IPS-18c (cell line): ENCODE measurements around the gene SLC6A6.

Experiments used
- H3K4me3 ChIP-seq: 2 replicates; pipeline ENCODE4 v1.7.0; 2013; ENCODE audit warnings: low read depth, mild to moderate bottlenecking, low read length, moderate library complexity; ENCODE audit not compliant: insufficient read depth
- H3K9me3 ChIP-seq: one replicate; pipeline ENCODE4 v1.6.1; 2013; ENCODE audit warnings: mild to moderate bottlenecking, low read length, moderate library complexity; ENCODE audit not compliant: control insufficient read depth, insufficient read depth

Gene SLC6A6

DNA sequence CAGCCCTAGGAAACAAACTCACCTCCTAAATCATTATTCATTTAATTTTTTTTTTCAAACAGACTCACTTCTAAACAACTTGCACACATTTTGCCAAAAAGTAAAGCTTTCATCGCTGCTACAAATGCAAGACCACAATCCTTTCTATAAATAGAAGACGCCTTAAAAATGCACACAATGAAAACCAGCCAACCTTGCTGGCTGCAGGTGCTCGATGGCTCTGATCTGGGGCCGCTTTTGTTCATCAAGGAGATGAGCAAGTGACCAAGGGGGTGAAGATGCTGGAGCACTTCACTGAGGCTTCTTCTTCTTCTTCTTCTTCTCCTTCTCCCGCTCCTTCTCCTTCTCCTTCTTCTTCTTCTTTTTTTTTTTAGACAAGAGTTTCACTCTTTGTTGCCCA, 12.7 kb upstream of the SLC6A6 start:
- Histone ChIP-seq H3K9me3 (no peaks in the 10 kb centered on the region), H3K4me3 (no peak overlapping the region)

DNA sequence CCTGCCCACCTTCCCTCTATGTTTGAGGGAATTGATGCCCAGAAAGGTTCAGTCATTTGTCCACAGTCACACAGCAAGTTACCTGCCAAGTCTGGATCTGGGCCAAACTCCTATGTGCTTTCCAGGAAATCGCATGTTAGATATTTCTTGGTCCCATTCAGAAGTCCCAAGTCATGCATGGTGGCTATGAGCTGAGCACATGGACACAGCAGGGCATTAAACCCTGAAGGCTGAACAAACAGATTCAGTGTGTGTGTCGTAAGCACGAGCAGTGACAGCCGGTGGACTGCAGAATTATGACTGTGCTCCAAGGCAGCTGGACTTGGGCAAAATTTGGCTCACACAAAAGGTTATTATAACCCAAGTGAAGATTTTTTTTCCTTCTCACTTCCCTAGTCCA, 11.4 kb upstream of the SLC6A6 start:
- Histone ChIP-seq H3K9me3 (no peaks in the 10 kb centered on the region), H3K4me3 (no peak overlapping the region)

DNA sequence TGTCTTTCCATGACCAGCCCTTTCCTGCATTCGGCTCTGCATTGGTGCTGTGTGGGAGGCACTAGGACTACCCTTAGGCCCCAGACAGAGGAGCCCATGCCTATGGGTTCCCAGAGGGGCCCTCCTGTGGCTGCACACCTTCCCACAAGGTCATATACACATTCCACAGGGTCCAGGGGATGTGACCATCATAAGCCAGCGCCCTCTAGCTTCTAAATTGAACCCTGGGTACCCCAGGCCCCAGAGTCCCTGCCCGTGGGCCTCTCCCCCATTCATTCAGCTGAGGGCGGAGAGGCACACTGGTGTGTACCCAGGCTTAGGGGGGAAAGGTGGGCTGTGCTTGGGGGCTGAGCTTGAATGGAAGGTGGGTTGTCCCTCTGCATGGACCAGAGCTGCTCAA, 10.2 kb upstream of the SLC6A6 start:
- Histone ChIP-seq H3K9me3 (no peaks in the 10 kb centered on the region), H3K4me3 (no peak overlapping the region)

DNA sequence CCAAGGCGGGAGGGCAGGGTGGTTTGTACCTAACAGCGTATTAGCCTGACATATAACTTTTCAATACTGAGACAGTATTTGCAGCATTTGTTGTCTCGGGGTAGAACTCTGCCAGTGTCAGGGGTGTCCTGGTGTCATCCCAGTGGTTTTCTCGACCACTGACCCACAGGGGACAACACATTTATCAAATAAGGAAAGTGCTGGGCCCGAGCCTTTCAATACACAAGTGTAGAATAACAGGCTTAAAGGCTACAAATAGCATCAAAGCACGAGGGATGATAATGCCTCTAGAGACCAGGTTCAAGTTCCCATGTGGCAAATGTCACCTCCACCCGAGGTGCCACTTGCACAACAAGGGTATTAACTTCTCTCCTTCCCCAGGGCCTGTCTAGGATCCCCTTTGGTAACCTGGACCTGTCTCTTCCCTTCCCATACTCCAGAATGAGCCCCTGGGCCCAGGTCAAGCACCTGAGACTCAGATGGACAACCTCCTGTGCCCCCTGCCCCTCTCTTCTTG, 9.5 kb upstream of the SLC6A6 start:
- H3K4me3 ChIP-seq = no peak overlapping the region
- no peaks in the 10 kb centered on the region for H3K9me3 ChIP-seq

DNA sequence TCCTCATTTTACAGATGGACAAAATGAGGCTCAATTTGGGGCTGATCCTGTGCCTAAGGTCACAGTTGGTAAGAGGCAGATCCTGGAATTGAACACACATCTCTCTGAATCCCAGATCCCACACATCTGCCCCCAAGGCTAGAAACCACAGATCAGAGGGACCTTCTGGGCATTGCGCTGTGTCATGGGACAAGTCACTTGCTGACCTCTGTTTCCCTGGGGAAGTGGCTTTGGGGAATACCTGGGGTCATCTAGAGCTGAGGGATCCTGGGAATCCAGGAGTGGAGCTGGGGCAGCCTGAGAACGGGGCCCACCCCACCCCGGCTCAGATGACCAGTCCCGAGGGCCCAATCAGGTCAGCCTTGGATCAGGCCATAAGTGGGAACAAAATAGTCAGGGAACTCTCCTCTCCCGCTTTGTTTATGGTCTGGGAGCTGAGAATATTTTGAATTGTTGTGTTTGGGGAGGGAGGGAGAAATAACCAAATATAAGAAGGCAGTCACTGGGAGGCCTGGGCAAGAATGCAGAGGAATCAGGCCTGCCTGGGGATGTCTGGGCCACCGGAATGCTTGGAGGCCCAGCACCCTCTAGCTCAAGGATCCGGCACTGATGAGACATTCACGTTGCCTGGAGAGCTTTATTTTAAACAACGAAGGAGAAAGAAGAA, 8.8 kb upstream of the SLC6A6 start:
- no peaks in the 10 kb centered on the region for H3K9me3 ChIP-seq
- no peak overlapping the region for H3K4me3 ChIP-seq

DNA sequence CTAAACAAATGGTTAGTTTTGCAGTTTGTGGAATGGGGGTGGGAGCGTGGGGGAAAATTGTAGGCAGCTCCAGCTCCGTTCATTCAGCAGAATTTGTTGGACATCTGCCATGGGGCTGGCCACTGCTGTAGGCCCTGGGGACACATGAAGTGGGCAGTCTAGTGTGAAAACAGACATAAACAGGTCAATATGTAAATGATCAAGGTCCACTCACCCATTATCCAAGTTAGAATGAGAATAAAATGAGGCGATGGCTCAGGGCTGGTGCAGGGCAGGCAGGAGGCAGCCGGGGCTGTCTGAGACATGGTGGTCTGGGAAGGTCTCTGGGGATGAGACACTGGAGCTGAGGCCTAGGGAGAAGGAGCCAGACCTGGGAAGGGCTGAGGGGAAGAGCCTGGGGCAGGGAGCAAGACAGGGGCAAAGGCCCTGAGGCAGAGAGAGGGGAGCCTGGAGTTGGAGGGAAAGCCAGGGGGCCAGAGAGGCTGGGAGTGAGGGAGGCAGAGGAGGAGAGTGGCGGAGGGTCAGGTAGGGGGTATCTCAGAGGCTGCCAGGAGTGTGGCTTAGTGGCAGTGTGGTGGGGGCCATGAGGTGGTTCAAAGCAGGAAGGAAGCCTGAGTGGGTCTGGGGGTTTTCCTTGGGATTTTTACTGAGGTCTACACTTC, 6.2 kb upstream of the SLC6A6 start:
- H3K4me3 ChIP-seq = no peak overlapping the region
- H3K9me3 ChIP-seq = no peaks in the 10 kb centered on the region

DNA sequence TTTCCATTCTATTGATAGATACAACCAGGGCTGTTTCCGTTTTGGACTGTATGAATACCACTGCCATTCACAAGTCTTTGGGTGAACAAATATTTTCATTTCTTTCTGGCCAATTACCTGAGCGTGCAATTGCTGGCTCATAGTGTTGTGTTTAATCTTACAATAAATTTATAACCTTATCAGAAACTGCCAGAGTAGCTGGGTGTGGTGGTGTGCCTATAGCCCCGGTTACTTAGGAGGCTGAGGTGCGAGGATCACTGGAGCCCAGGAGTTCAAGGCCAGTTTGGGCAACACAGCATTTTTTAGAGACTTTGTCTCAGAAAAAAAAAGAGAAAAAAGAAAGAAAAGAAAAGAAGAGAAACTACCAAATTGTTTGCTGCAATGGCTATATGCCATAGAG, 5.4 kb upstream of the SLC6A6 start:
- H3K9me3 ChIP-seq = no peaks in the 10 kb centered on the region
- H3K4me3 ChIP-seq = no peak overlapping the region

DNA sequence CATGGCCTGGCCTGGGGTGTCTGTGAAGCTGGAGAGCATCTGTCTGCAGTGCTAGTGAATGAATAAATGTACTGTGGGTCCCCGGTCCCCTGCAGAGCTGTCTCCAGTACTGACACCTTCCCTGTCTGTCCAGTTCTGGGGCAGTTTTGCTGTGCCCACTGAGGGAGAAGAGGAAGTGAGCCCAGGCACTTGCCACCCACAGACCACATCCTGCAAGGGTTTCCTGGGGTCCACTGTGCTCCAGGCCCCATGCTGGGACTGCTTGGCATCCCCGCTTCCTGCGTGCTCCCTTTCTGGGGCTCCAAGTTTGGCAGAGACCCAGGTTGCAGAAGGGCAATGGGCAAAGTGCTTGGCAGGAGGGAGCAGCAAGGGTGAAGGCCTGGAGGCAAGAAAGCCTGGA, 4.9 kb upstream of the SLC6A6 start:
- Histone ChIP-seq H3K9me3 (no peaks in the 10 kb centered on the region), H3K4me3 (no peak overlapping the region)

DNA sequence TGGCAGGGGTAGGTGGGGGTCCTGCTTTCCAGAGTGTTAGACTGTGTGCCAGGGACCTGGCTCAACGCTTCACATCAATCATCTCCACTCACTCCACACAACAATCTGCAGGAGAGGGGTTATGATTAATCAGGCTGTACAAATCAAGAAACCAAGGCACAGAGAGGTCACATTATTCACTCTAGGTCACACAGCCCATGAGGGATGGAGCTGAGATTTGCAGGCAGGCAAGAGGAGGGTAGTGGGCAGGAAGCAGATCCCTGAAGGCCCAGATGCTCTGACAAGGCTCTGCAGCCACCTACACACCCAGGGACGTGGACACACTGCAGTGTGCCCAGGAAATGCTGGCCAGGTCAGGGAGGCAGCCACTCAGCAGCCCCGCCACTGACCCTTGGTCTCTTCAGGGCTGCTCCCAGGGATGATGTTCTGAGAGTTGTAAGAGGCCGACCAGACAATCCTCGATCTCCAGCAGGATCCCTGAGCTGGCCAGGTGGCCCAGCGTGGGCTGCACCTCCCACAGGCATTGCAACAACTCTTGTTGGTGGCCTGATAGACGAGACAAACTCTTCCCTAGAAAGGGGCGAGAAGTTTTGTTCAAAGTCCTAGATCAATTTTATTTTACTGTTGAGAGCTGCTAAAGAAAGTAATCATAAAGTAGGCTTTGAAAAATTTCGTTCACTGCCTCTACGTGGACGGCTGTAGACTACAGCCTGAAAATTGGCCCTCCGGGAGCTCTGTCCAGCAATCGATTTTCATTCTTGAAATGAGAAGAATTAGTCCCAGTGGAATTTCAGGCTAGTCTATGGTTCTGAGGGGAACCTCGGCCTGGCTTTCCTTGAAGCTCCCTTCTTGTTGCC, 4.2 kb upstream of the SLC6A6 start:
- Histone ChIP-seq H3K4me3 (no peak overlapping the region), H3K9me3 (no peaks in the 10 kb centered on the region)

DNA sequence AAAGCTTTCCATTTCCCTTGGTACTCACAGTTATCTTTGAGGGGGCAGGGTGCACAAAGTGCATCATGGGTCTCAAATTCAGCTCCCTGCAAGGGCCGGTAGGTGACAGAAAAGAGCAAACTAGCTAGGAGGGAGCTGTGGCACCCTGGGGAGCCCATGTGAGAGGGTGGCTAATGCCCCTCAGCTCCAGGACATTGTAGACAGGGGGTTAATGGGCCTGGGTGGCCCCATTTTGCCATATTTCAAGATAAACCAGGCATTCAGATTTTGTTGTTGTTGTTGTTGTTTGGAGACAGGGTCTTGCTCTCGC, 3.7 kb upstream of the SLC6A6 start:
- H3K4me3 ChIP-seq = no peak overlapping the region
- no peaks in the 10 kb centered on the region for H3K9me3 ChIP-seq

DNA sequence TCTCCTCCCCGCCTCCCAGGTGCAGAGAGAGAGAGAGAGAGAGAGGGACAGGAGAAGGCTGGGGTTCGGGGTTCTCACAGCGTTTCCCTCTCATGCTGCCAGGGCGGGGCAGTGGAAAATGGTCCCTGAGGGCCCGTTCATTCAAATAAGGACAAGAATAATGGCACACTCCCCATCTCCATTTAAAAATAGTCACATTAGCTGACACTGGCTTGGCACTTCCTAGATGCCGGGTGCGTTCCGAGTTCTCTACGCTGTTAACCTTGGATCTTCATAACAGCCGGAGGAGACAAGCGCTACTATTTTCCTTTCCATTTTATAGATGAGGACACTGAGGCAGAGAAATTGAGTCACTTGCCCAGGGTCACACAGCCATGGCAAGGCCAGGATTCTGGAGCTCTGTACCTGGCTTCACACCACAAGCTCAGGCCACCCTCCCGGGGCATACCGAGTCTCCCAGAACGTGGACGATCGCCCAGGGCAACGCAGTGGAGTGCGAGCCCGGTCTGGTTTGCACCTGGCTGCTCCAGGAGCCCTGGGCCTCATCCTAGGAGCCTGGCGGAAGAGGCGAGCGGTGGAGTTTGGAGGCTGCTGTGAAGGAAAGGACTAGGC, 608 bp upstream of the SLC6A6 start:
- peak overlapping the region; percentile 55; the same call in 1 of the 2 replicates for H3K4me3 ChIP-seq

DNA sequence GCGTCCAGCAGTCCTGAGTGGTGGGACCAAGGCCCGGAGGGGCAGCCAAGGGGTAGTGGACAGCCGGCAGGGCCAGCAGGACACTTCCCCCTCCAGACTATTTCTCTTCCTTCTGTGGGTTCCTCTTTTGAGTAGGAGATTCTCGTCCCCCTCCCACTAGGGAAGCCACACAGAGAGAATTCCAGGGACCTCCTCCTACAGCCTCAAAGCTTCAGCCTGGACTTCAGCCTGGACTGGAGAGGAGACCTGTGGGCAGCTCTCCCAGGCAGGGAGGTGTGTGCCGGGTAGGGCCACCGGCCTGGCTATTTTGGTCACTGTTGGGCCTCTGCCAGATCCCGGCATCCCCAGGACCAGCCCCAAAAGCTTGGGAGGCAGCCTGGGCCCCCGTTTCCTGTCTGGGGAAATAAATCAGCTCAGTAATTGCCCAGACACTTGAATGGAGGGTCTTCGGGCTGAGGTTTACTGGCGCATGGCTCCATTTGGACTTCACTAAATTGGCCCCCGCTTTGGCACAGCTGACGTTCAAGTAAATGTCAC, 1.3 kb downstream of the SLC6A6 start:
- H3K9me3 ChIP-seq = no peaks in the 10 kb centered on the region
- H3K4me3 ChIP-seq = peak overlapping the region; percentile 55

More for the DNA sequence above, 608 bp upstream of the SLC6A6 start:
- H3K9me3 ChIP-seq = no peaks in the 10 kb centered on the region

DNA sequence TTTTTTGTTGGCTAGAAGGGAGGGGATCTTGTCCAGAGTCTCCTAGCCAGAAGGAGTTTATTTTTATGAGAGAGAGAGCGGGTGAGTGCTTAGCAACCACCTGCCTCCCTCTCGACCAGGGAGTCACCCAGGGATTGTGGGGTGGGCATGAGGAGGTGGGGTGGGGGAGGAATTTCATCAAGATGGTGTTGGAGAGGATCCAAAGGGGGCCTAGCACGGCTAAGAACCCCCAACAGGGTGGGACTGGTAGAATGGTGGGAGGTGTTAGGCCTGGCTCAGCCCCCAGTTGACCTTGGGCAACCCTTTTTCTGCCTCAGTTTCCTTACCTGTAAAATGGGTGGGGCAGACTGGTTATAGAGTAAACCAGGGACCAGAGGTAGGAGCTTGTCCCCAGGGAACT, 1.8 kb downstream of the SLC6A6 start:
- Histone ChIP-seq H3K9me3 (no peaks in the 10 kb centered on the region), H3K4me3 (peak overlapping the region; percentile 55; the same call in 1 of the 2 replicates)

DNA sequence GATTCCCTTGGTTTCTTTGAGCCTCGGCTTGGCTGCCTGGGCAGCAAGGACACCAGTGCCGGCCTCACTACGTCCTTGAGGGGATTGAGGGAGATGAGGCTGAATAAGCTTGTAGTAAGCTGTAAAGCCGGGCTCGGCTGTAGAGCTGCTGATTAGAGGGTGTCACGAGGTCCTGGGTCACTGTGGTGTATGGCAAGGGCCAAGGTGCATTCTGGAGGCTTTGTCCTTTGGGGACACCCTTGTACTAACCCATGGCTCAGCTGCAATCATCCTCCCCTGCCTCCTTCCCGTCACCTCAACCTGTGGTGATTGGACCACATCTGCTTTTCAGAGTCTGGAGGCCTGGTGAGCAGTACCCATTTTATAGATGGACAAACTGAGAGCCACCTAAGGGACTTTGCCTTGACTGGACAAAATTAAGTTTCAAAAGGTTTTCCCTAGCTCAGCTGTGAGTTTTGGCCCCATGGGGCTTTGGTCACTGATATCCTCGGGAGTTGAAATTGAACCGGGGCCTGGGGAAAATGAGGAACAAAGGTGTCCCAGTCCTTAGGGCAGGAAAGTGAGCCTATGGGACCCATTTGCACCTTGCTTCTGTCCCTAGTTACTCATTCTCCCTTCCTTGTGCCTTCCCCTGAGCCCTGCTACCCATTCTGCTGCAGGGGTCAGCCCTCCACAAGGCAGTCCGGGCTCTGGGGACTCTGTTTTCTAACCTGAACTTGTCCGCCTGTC, 2.4 kb downstream of the SLC6A6 start:
- Histone ChIP-seq H3K9me3 (no peaks in the 10 kb centered on the region), H3K4me3 (0 out of 2 replicates have a peak overlapping the region, but pooled peaks have one; percentile 20)

DNA sequence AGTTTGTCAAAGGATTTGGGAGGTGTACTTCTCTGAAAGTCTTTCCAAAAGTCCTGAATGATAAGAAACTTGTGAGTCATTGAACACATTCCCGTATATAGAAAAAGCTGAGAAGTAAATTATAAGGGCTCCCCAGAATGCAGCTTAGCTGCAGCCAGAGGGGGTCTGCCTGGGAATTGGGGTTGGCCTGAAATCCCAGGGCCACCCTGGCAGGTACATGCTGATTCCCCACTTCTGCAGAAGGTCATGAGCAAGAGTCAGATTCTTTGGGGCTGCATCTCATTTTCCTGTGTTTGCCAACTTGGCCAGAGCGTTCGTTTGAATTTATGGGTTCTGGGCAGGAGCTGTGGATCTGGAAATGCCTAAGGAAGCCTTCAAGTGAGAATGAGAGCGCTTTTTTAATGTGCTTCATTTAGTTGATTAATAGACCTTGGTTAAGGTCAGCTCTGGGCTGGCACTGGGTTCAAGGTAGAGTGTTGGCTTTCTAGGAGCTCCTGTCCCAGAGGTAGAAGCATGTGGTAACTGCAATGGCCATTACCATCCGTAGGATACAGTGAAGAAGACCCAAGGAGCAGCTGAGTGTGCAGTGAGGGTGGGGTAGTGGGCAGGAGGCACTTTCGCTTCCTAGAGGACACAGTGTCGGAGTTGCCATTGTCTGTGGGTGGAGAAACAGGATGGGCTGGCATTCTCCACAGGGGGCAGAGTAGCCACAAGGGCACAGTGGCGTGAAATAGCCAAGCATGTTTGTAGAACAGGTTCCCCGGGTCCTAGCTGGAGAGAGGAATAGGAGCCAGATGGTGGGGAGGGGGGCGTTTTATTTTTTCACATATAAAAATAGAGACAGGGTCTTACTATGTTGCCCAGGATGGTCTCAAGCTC, 3.2 kb downstream of the SLC6A6 start:
- Histone ChIP-seq H3K4me3 (no peak overlapping the region), H3K9me3 (no peaks in the 10 kb centered on the region)

DNA sequence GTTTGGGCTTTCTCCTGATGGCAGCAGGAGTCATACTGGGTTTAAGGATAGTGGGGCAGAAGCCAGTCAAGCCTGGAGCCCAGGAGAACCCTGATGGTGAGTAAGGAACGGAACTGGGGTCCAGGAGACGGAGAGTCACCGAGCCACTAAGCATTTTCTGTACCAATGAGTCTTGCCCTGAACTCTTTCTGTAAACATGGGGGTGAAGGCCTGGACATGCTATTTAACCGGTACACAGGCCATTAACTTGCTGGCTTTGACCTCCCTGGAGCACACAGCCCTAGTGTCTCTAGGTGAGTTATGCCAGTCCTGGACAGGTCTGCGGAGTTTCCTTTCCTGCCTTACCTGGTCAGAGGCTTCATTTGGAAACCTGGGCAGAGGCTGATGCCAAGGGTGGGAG, 3.9 kb downstream of the SLC6A6 start:
- Histone ChIP-seq H3K4me3 (no peak overlapping the region), H3K9me3 (no peaks in the 10 kb centered on the region)
